AG09309 (cell line): ENCODE measurements around the gene TMEM175.
"Not testable (repeated sequence)": the region's sequence is repeated elsewhere in the genome, so short reads cannot be mapped to it uniquely, and the experiment has no call there.

Experiments used
- DNase-seq: peaks from one replicate; pipeline ENCODE4 v3.0.0-alpha.2; 2010; ENCODE audit warnings: low read depth
- H3K4me3 ChIP-seq: 2 replicates; pipeline ENCODE4 v1.5.1; 2011; ENCODE audit warnings: mild to moderate bottlenecking, low read depth, low read length, moderate library complexity; ENCODE audit not compliant: control insufficient read depth
- CTCF ChIP-seq: IDR thresholded peaks from 2 replicates; pipeline ENCODE4 v1.5.1; 2011; ENCODE audit warnings: mild to moderate bottlenecking, low read depth, low read length, inconsistent platforms; ENCODE audit not compliant: insufficient read depth, control insufficient read depth; ENCODE audit errors: missing control alignments

The TMEM175 gene

GRCh38 chr4:930028-930551, 2.2 kb upstream of the TMEM175 start:
- DNase-seq, result no peak
- no peak for TF ChIP-seq CTCF
- H3K4me3 ChIP-seq, result peak overlapping the region; percentile 13

DNA sequence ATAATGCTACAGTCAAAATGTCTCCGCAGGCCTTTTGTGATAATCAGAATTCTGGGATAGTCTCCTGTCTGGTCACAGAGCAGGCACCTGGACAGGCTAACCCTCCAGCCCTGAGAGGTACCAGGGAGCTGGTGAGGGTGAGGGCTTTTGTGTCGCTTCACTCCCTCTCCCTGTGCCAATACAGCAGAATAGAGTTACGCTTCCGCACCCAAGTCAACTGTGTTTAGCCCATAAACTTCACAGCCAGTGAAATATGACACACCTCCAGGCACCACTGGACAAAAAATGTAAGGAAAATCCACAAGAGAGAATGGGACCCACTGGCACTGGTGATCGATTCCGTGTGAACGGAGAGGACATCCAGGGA, 1.4 kb upstream of the TMEM175 start:
- TF ChIP-seq CTCF, result no peak
- DNase-seq, result no peak
- peak overlapping the region; percentile 99 for H3K4me3 ChIP-seq

DNA sequence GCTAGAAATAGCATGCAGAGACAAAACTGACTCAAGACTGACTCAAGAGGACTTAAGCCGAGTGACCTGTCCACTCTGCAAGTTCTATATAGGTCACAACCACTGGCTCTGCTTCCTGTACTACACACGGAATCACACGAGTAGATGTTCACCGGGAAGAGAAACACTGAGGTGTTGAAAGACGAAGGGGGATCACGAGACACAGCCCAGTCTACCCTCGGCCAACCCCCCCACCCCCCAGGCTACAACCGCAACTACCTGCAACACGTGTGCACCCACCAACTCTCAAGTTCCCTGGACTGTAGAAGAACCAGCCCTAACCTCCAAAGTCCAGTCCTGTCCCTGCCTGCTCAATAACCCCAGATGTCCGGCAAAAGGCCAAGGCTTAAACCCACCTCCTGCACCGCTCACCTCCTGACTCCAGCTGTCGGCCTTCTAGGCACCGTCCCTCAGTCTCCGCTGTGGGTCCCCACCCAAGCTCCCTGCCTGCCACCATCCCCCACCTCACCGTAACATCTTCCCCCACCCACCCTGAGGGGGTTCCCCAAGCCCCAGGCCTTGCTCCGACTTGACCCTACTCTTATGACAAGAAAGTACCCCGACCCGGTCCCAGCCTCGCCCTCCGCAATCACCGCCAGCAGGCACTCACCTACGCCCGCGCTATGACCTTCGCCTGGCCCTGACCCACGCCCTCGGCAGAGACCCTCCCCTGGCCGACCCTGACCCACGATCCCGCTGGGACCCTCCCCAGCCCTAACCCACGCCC, 883 bp upstream of the TMEM175 start:
- DNase-seq, result peak; percentile 43
- no peak for TF ChIP-seq CTCF
- H3K4me3 ChIP-seq, result peak overlapping the region; percentile 99

DNA sequence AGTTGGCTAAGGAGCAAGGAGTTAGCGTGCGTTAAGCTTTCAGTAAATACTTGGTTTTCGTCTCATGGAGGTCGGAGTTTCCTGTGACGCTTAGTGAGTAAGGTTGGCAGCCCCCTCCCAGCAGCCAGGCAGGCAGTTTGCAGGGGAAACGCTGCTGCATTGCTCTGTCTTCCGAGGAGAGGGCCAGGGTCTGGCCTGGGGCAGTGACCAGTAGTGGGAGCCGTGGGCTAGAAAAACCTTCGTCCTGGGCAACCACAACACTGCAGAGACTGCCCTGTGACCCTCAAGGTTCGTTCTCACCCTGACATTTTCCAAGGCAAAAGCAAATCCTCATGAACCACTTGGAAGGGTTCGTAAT, 432 bp downstream of the TMEM175 start:
- no peak for DNase-seq
- peak overlapping the region; percentile 99 for H3K4me3 ChIP-seq
- no peak for TF ChIP-seq CTCF

- DNase-seq, result not testable (repeated sequence)
Measured at GRCh38 chr4:939508-939907, 7.2 kb downstream of the TMEM175 start.

DNA sequence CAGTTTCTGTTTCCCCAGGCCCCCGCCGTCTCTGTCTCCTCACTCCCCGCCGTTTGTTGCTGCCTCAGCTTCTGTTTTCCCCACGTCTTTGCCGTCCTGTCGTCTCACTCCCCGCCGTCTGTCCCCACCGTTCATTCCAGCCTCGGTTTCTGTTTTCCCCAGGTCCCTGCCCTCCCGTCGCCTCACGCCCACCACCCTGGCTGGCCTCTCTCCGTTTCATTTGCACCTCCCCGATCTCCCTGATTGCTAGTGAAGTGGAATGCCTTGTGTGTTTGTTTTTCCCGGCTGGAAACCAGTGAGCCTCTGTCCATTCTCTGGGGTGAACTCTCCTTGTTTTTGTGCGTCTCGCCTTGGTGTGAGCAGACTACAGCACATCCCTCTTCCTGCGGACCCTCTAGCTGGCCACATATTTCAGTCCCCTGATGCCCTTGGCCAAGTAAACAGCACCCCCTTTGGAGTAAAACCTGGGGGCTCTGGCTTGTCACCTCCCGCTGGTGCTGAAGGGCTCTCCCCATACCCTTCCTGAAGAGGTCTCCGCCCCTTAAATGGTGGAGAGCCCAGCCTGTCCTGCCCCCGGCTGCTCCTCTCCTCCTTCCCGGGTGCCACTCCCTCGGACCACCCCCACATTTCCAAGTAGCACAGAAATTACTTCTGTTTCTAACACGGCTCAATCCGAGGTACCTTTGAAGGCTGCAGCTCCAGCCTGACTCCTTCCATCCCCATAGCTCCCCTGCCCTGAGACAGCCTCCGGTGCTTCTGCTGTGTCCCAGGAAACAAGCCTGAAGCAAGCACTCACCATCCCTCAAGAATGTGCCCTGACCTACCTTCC, 13.2 kb downstream of the TMEM175 start:
- no peak for TF ChIP-seq CTCF
- no peak for DNase-seq
- no peak overlapping the region for H3K4me3 ChIP-seq

More at GRCh38 chr4:939508-939907, 7.2 kb downstream of the TMEM175 start:
- H3K4me3 ChIP-seq, result not testable (repeated sequence)

GRCh38 chr4:946103-946450, 13.8 kb downstream of the TMEM175 start:
- no peak for DNase-seq
- no peak for TF ChIP-seq CTCF
- H3K4me3 ChIP-seq, result no peak overlapping the region
